GM12872 (cell line): Measurements from ENCODE around the gene FXYD3.

Experiments
- CTCF ChIP-seq: IDR thresholded peaks from 3 replicates; pipeline ENCODE4 v1.5.1; 2011; ENCODE audit warnings: low read depth, mild to moderate bottlenecking, low read length, moderate library complexity; ENCODE audit not compliant: insufficient read depth

The FXYD3 gene

GRCh38 chr19:35154525-35155406 lies 39.1 kb downstream of the FXYD3 start, which contains the start of gene FXYD5:
FXYD5 (plus strand) TSS chr19:35154735; CDS start chr19:35155551, 816 bp downstream.
- TF ChIP-seq CTCF, result no peak

- no peak for TF ChIP-seq CTCF
Observed at GRCh38 chr19:35155441-35155840, 39.8 kb downstream of the FXYD3 start.

GRCh38 chr19:35155981-35156672 lies 40.5 kb downstream of the FXYD3 start:
- no peak for TF ChIP-seq CTCF

- no peak for TF ChIP-seq CTCF
Observed at GRCh38 chr19:35156673-35157014, 41.0 kb downstream of the FXYD3 start.

- TF ChIP-seq CTCF, result no peak
Observed at GRCh38 chr19:35157431-35157830, 41.8 kb downstream of the FXYD3 start.

GRCh38 chr19:35159606-35160005 lies 44.0 kb downstream of the FXYD3 start:
- no peak for TF ChIP-seq CTCF

- TF ChIP-seq CTCF, result no peak
Observed at GRCh38 chr19:35160629-35161433, 45.2 kb downstream of the FXYD3 start.
